ACHN (cell line): ENCODE measurements around the gene LILRB5.
"Not testable (repeated sequence)": the region's sequence is repeated elsewhere in the genome, so short reads cannot be mapped to it uniquely, and the experiment has no call there.

ENCODE experiments used
- DNase-seq: peaks from one replicate; pipeline ENCODE4 v3.0.0-alpha.2; 2015
- in situ Hi-C: cut with HindIII; loops from 2 replicates; pipeline ENCODE4 v1.10.0; 2017; ENCODE audit warnings: low sequenced_read_pairs, low pct_ligation_motif_present, low pct_unique_long_range_greater_than_20kb

Gene LILRB5

GRCh38 chr19:54222474-54223276 lies 34.4 kb downstream of the LILRB5 start, which contains the start of gene LILRB3:
LILRB3 (minus strand) TSS chr19:54223007; CDS start chr19:54222976, 31 bp downstream.
- in situ Hi-C loops, DNase-seq: not testable (repeated sequence)

GRCh38 chr19:54221947-54222346 lies 35.1 kb downstream of the LILRB5 start:
- DNase-seq, in situ Hi-C loops: not testable (repeated sequence)

DNA sequence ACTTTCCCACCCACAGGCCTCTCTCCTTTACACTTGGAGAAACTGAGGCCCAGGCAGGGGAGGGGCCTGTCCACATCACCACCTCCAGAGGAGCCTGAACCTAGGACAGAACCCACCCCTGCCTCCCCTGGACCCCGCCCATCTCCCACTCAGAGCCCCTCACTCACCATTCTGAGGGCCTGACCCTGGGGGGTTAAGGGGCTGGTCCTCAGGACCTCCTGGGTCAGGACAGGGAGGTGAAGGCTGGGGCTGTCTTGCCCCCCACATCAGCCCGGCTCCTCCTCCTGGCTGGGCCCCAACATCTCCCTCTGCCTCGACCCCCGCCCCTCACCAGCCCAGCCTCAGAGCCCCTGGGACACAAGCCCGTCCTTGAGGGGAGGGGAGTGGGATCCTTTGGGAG lies 37.4 kb downstream of the LILRB5 start:
- DNase-seq, in situ Hi-C loops: not testable (repeated sequence)

DNA sequence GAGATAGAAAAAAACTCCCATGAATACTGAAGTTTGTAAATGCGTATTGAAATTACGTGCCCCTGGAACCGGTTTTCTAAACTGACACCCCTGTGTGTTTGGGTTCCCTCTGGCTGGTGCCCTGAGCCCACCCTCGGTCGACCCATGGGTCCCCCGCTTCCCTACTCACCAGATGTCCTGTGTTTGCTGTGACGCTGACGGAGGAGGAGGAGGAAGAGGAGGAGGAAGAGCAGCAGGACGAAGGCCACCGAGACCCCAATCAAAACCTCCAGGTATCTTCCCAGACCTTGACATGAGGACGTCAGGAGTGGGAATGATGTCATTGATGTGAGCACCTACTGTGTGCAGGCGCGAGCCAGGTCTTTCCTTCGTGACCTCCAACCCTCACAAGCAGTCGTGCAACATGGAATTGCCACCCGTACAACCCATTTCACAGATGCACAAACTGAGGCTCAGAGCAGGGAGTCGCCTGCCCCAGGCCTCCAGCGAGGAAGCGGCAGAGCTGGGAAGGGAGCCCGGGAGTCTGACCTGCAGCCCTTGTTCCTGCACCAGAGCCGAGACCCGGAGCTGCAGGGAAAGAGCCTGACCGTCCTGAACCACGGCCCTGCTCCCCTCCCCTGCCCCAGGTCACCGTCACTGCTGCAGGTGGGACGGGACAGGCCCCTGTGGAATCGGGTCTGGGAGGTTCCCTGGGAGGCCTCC lies 38.0 kb downstream of the LILRB5 start:
- in situ Hi-C loops: no loop called here

DNA sequence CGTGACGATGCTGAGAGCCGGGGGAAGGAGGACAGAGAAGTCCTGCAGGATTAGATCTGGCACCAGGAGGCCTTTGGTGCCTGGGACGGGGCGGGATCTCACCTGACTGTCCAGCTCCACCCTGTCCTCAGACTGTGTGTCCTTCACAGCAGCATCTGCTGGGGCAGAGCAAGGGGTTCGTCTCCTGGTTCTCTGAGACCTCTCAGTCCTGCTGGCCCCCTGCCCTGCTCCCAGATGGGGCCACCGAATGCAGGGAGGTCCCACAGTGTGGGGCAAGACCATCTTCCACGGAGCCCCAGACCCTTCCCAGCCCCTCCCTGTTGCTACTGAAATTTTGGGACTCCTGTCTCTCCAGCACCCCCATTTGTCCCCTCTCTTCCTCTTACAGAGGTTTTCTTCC lies 38.8 kb downstream of the LILRB5 start:
- in situ Hi-C loops: no loop called here
- no peak for DNase-seq

More for the DNA sequence above, 38.0 kb downstream of the LILRB5 start:
- no peak for DNase-seq

DNA sequence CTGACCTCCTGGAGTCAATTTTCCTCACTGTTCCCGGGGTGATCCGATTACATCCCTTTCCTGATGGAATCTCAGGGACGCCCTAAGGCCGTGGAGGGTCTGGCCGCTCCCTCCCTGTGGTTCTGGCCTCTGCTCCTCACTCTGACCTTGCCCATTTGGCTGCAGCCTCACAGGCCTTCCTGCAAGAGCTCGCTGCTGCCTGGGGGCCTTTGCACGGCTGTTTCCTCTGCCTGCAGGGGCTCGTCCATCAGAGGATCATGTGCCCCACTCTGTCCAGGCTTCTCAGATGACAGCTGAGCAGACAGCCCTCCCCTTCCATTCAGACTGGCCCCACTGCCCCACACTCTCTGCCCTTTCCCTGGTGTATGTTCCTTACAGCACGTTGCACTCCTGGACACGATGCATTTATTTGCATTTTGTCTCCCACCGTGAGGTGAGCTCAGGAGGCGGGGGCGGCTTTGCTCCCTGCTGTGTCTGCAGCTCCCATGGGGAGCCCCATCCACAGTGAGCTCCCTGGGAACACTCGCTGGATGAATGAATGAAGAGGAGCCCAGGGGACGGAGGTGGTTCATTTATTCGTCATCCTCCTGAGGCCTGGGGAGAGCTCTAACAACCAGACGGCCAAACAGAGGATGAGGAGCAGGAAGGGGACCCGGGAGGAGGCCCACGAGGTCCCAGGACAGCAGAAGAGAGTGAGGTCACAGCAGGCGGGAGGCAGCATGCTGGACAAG lies 39.4 kb downstream of the LILRB5 start:
- in situ Hi-C loops, DNase-seq: not testable (repeated sequence)

GRCh38 chr19:54216869-54217268 lies 40.2 kb downstream of the LILRB5 start:
- DNase-seq: no peak
- in situ Hi-C loops: no loop called here

GRCh38 chr19:54214734-54215133 lies 42.3 kb downstream of the LILRB5 start:
- DNase-seq, in situ Hi-C loops: not testable (repeated sequence)

GRCh38 chr19:54214217-54214616 lies 42.9 kb downstream of the LILRB5 start:
- in situ Hi-C loops, DNase-seq: not testable (repeated sequence)

GRCh38 chr19:54211235-54211634 lies 45.8 kb downstream of the LILRB5 start:
- DNase-seq: no peak
- in situ Hi-C loops: no loop called here

DNA sequence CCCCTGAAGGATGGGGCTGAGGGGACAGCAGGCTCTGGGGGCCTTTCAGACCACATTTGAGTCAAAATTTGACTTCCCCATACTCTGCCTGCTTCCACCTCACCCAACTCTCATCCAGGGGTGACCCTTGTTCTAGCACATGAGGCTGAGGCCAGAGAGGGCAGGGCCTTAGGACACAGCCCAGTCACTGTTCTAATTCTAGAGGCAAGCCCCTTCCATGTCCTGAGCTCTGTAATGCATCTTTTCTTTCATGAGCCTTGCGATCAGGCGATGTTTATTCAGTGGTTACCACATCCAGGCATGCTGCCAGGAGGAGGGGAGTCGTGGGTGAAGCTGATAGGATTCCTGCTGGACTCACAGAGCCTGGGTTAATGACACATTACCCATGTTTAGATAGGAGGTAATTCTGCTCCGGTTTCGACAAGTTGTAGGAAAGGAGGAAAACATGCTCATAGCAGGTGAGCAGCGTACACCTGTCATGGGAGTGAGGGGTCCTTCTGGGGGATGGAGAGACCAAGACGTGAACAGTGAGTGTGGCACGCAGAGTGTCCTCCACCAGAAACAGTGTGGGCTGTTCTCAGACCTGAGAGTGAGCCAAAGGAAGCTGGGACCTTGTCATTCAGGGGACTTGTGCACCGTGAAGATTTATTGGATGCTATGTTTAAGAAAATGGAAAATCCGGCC lies 47.1 kb downstream of the LILRB5 start:
- DNase-seq: peak; percentile 97
- in situ Hi-C loops: no loop called here

DNA sequence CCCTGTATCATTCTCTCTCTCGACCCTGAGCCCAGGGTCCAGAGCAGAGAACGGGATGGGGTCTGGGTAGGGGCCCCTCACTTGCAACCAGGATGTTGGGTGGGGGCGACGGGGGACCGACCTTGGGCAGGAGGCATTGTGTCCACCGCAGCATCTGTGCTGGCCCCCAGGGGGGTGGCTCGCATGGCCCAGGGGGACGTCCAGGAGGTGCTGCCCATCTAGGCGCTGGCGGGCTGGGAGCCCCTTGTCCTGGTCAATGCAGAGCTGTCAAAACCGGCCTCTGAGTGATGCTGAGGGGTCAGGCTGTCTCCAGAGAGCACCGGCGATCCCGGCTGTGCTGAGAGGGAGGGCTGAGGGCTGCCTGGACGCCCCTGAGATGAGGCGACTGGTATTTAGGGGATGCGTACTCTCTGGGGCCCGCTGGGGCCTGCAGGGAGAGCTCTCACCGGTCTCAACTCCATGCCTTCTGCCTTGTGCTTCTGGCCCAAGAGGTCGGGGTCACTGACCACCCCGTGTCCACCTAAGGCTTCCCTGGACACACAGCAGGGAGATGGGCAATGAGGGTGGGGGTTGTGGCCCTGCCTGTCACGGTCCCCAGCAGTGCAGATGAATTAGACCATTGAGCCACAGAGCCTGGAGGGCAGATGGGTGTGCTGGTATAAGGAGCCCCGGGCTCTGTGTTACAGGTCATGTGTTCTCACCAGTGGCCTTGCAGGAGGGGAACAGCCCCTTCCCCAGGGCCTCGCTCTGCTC lies 47.8 kb downstream of the LILRB5 start:
- peak; percentile 28 for DNase-seq
- in situ Hi-C loops: no loop called here

GRCh38 chr19:54208784-54209057 lies 48.4 kb downstream of the LILRB5 start:
- no peak for DNase-seq
- in situ Hi-C loops: no loop called here

GRCh38 chr19:54207983-54208783 lies 48.9 kb downstream of the LILRB5 start:
- in situ Hi-C loops: no loop called here
- DNase-seq: no peak

- in situ Hi-C loops: no loop called here
- no peak for DNase-seq
Measured at GRCh38 chr19:54207676-54207982, 49.4 kb downstream of the LILRB5 start.

DNA sequence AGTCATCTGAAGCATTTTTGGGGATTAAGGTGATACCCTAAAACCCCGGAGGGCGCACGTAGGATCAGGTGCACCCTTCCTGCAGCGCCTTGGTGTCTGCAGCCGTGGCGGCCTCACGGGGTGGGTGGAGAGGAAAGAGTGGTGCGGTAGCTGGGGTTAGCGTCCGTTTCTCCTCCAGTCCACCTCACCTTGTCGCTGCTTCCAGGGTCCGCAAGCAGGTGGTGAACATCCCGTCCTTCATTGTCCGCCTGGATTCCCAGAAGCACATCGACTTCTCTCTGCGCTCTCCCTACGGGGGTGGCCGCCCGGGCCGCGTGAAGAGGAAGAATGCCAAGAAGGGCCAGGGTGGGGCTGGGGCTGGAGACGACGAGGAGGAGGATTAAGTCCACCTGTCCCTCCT lies 49.9 kb downstream of the LILRB5 start:
- DNase-seq, in situ Hi-C loops: not testable (repeated sequence)

DNA sequence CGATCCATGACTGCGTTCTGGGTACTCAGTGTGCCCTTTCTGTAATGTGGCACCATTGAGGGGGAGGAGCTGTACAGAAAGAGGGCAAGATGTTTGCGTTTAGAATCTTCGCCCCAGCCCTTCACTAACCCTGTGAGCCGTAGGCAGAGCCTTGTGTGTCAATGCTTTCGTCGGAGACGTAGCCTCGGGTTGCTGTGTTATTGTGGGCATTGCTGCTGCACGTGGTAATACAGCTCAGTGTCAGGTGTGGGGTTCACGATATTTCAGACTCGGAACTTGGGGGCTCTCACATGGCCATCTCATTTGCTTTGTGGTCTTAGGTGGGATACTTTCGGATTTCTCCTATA lies 50.3 kb downstream of the LILRB5 start:
- DNase-seq: no peak
- in situ Hi-C loops: no loop called here
